ENCODE measurements around the gene PPCDC. TPM values are rescaled to one million over a fixed set of nuclear protein-coding genes. Genes with fewer than 3 reads are reported as not detected.

Gene PPCDC
- total and polyA plus RNA-seq, 10 of the 15 experiments (the other 5 are each of a cell fraction or from before 2014, with no cell fraction given): 32.5 to 135 (median 55.0) TPM

- TF ChIP-seq ATF3 (IDR thresholded peaks at IDR 0.05; ENCODE audit: borderline replicate concordance, extremely low read depth, low read depth, low read length) (no peak), IRF3 (IDR thresholded peaks at IDR 0.05) (no peak), NFXL1 (IDR thresholded peaks at IDR 0.05; ENCODE audit: borderline replicate concordance) (no peak), HDGF (IDR thresholded peaks at IDR 0.05) (no peak)
These were observed 29.8 kb downstream of the PPCDC start (continued) for GRCh38 chr15:75052972-75053747.

- POLR2A ChIA-PET: interaction anchor here (0.6 to 0.7 kb wide), 2 partner anchors 11 to 401 kb away, joined by 3 to 4 read pairs; no protein-coding TSS in a partner anchor
- SMC1A ChIA-PET (ENCODE audit: uncharacterized antibody, unreplicated experiment): interaction anchor here (0.9 to 3.7 kb wide), 3 partner anchors 7 to 13 kb away, joined by 3 to 21 read pairs (median 11); no protein-coding TSS in a partner anchor
- no peak overlapping the region for H3K4me2 ChIP-seq (ENCODE audit: control insufficient read depth, insufficient read depth)
- peaks cover 10% of the 10 kb centered on the region for H3K4me1 ChIP-seq (ENCODE audit: control insufficient read depth, insufficient read depth, low read length)
- FAIRE-seq (no peak), DNase-seq (ENCODE audit: low read depth, low spot score) (no peak), ATAC-seq (no peak)
- RAD21 ChIA-PET (ENCODE audit: unreplicated experiment): no interaction called here
- intact Hi-C loops (cut with micrococcal nuclease; ENCODE audit: unreplicated experiment): no loop called here
- no peak overlapping the region for H3K27ac ChIP-seq (ENCODE audit: control insufficient read depth, insufficient read depth)
- H4K20me1 ChIP-seq (ENCODE audit: control insufficient read depth, insufficient read depth): no peaks in the 10 kb centered on the region
- TSS peak; percentile 56 for BruUV-seq (replicated peaks)
- in situ Hi-C loops (cut with MboI): no loop called here
- no peak overlapping the region for H3K4me3 ChIP-seq
- peaks cover 10% of the 10 kb centered on the region in 2 experiments for H3K36me3 ChIP-seq (ENCODE audit: control insufficient read depth in 2 of 2, insufficient read depth in 2 of 2, low read length in 1 of 2)
- no peaks in the 10 kb centered on the region for H3K27me3 ChIP-seq (replicated peaks in 1 of 2; ENCODE audit: control insufficient read depth in 2 of 2, insufficient read depth in 2 of 2, low read length in 1 of 2)
- H3K9me3 ChIP-seq (replicated peaks; ENCODE audit: control insufficient read depth, insufficient read depth, low read length): no peaks in the 10 kb centered on the region
- no peak overlapping the region for H3K9ac ChIP-seq (ENCODE audit: control insufficient read depth, insufficient read depth, low read length)
- peaks cover 4% of the 10 kb centered on the region for H3K79me2 ChIP-seq (ENCODE audit: control insufficient read depth, insufficient read depth, low read length)
- no peak overlapping the region for H2AFZ ChIP-seq (ENCODE audit: control insufficient read depth, low read depth, low read length)
- CTCF ChIA-PET: interaction anchor here (0.6 to 1.2 kb wide), 2 partner anchors 10 to 15 kb away, joined by 3 to 5 read pairs; no protein-coding TSS in a partner anchor
- over 99% methylated on average over 7 of the region's 7 CpGs for WGBS (ENCODE audit: insufficient coverage, insufficient replicate concordance, low lambda C conversion rate, missing lambda C conversion rate)
- TF ChIP-seq RFX5 (IDR thresholded peaks at IDR 0.05; ENCODE audit: low read depth, low read length): no peak
- TF ChIP-seq SUZ12 (IDR thresholded peaks at IDR 0.05; ENCODE audit: unreplicated experiment): no peak
- no peak for TF ChIP-seq BCLAF1 (IDR thresholded peaks at IDR 0.05)
- TF ChIP-seq MXI1 (IDR thresholded peaks at IDR 0.05; ENCODE audit: low read depth, low read length): no peak
- TF ChIP-seq HDGF (IDR thresholded peaks at IDR 0.05): no peak
- TF ChIP-seq SREBF2 (IDR thresholded peaks at IDR 0.05; ENCODE audit: low read length): no peak
- TF ChIP-seq NR2C1 (IDR thresholded peaks at IDR 0.05): no peak
- TF ChIP-seq ZBTB4 (CRISPR knock-in tag; IDR thresholded peaks at IDR 0.05): no peak
- no peak for TF ChIP-seq CBX5 (IDR thresholded peaks at IDR 0.05; ENCODE audit: low read depth)
- no peak for TF ChIP-seq NR2F1 (conservative IDR thresholded peaks at IDR 0.05)
These were observed 30.3 kb downstream of the PPCDC start for GRCh38 chr15:75053748-75054125.

Data from GM12878 (cell line).